HEK293 (cell line): ENCODE results near the gene IL3RA.
"Not testable (repeated sequence)": the region's sequence is repeated elsewhere in the genome, so short reads cannot be mapped to it uniquely, and the experiment has no call there.

ENCODE experiments used
- PRDM1 ChIP-seq: fragments of 450-650 bp; formaldehyde crosslinking; IDR thresholded peaks from 2 replicates; pipeline ENCODE4; 2016; ENCODE audit warnings: missing biosample characterization, missing genetic modification characterization
- ZBTB1 ChIP-seq: fragments of 450-650 bp; formaldehyde crosslinking; IDR thresholded peaks from 2 replicates; pipeline ENCODE4 v1.5.1; 2016; ENCODE audit warnings: missing biosample characterization, missing genetic modification characterization
- ZNF121 ChIP-seq: fragments of 450-650 bp; formaldehyde crosslinking; IDR thresholded peaks from 2 replicates; pipeline ENCODE4 v1.5.1; 2016; ENCODE audit warnings: missing biosample characterization, missing genetic modification characterization
- ZNF133 ChIP-seq: fragments of 450-650 bp; formaldehyde crosslinking; IDR thresholded peaks from 2 replicates; pipeline ENCODE4 v1.5.1; 2016; ENCODE audit warnings: missing biosample characterization, missing genetic modification characterization
- ZNF24 ChIP-seq: fragments of 450-650 bp; formaldehyde crosslinking; IDR thresholded peaks from 2 replicates; pipeline ENCODE4 v1.5.1; 2016; ENCODE audit warnings: missing biosample characterization, missing genetic modification characterization
- ZNF248 ChIP-seq: fragments of 450-650 bp; formaldehyde crosslinking; IDR thresholded peaks from 2 replicates; pipeline ENCODE4 v1.5.1; 2017; ENCODE audit warnings: missing biosample characterization, missing genetic modification characterization
- ZNF274 ChIP-seq, 2 experiments: fragments of 200-500 bp in 1 of 2; fragments of 450-650 bp in 1 of 2; sonication (Bioruptor generic) in 1 of 2; formaldehyde crosslinking in 1 of 2; IDR thresholded peaks; 2 replicates each; pipeline versions ENCODE4 v1.5.1 to v1.6.1; 2014 to 2016; ENCODE audit warnings: borderline replicate concordance in 1 of 2, inconsistent platforms in 1 of 2, low read length in 1 of 2, missing biosample characterization in 1 of 2, missing genetic modification characterization in 1 of 2
- ZNF501 ChIP-seq: fragments of 450-650 bp; formaldehyde crosslinking; IDR thresholded peaks from 2 replicates; pipeline ENCODE4 v1.5.1; 2016; ENCODE audit warnings: missing biosample characterization, missing genetic modification characterization
- ZNF629 ChIP-seq: fragments of 450-650 bp; formaldehyde crosslinking; IDR thresholded peaks from 2 replicates; pipeline ENCODE4 v1.5.1; 2017; ENCODE audit warnings: missing biosample characterization, missing genetic modification characterization
- ZNF768 ChIP-seq: fragments of 450-650 bp; formaldehyde crosslinking; IDR thresholded peaks from 2 replicates; pipeline ENCODE4 v1.5.1; 2018; ENCODE audit warnings: missing biosample characterization, mild to moderate bottlenecking, missing genetic modification characterization
- TF ChIP-seq, protein P1 (sequence below): fragments of 450-650 bp; formaldehyde crosslinking; IDR thresholded peaks from 2 replicates; pipeline ENCODE4 v1.5.1; 2016; ENCODE audit warnings: missing biosample characterization, missing genetic modification characterization
- TF ChIP-seq, protein P2 (sequence below): fragments of 450-650 bp; formaldehyde crosslinking; IDR thresholded peaks from 2 replicates; pipeline ENCODE4 v1.5.1; 2016; ENCODE audit warnings: missing biosample characterization, missing genetic modification characterization
- TF ChIP-seq, protein P3 (sequence below): fragments of 450-650 bp; IDR thresholded peaks from 2 replicates; pipeline ENCODE4 v1.5.1; 2018; ENCODE audit warnings: missing biosample characterization, missing genetic modification characterization

- TF ChIP-seq PRDM1; ZNF121 (tag by site-specific recombination); ZNF133 (tag by site-specific recombination); ZNF274 (IDR thresholded peaks at IDR 0.05; ENCODE audit: low read length); ZNF274 (tag by site-specific recombination; IDR thresholded peaks at IDR 0.05; ENCODE audit: borderline replicate concordance); ZBTB1 (tag by site-specific recombination); ZNF248 (tag by site-specific recombination); ZNF501; ZNF24 (tag by site-specific recombination); ZNF768 (tag by site-specific recombination); ZNF629 (tag by site-specific recombination): not testable (repeated sequence)
- TF ChIP-seq, protein P1, sequence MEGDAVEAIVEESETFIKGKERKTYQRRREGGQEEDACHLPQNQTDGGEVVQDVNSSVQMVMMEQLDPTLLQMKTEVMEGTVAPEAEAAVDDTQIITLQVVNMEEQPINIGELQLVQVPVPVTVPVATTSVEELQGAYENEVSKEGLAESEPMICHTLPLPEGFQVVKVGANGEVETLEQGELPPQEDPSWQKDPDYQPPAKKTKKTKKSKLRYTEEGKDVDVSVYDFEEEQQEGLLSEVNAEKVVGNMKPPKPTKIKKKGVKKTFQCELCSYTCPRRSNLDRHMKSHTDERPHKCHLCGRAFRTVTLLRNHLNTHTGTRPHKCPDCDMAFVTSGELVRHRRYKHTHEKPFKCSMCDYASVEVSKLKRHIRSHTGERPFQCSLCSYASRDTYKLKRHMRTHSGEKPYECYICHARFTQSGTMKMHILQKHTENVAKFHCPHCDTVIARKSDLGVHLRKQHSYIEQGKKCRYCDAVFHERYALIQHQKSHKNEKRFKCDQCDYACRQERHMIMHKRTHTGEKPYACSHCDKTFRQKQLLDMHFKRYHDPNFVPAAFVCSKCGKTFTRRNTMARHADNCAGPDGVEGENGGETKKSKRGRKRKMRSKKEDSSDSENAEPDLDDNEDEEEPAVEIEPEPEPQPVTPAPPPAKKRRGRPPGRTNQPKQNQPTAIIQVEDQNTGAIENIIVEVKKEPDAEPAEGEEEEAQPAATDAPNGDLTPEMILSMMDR (tag by site-specific recombination) = not testable (repeated sequence)
- TF ChIP-seq, protein P2, sequence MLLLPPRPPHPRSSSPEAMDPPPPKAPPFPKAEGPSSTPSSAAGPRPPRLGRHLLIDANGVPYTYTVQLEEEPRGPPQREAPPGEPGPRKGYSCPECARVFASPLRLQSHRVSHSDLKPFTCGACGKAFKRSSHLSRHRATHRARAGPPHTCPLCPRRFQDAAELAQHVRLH (tag by site-specific recombination) = not testable (repeated sequence)
- TF ChIP-seq, protein P3, sequence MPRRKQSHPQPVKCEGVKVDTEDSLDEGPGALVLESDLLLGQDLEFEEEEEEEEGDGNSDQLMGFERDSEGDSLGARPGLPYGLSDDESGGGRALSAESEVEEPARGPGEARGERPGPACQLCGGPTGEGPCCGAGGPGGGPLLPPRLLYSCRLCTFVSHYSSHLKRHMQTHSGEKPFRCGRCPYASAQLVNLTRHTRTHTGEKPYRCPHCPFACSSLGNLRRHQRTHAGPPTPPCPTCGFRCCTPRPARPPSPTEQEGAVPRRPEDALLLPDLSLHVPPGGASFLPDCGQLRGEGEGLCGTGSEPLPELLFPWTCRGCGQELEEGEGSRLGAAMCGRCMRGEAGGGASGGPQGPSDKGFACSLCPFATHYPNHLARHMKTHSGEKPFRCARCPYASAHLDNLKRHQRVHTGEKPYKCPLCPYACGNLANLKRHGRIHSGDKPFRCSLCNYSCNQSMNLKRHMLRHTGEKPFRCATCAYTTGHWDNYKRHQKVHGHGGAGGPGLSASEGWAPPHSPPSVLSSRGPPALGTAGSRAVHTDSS (tag by site-specific recombination) = not testable (repeated sequence)
These were observed 67.3 kb downstream of the IL3RA start for GRCh38 chrX:1403867-1404266.
